Astrocyte (in vitro differentiated cells and primary cell): ENCODE data around the gene PELI2. TPM values are rescaled to one million over a fixed set of nuclear protein-coding genes. Genes with fewer than 3 reads are reported as not detected.

Experiments
- DNase-seq: peaks from one replicate; pipeline ENCODE4 v3.0.0-alpha.2; 2010; ENCODE audit warnings: low read depth
- FAIRE-seq: peaks from 2 replicates; lab custom pipeline; 2011; peaks lifted over from hg19 to GRCh38; lab: Jason Lieb, UNC
- H2AFZ ChIP-seq: 2 replicates; pipeline ENCODE4 v1.6.0; 2012; ENCODE audit warnings: low read depth, low read length, inconsistent platforms
- H3K27ac ChIP-seq: 2 replicates; pipeline ENCODE4 v1.5.1; 2011; ENCODE audit warnings: low read depth, low read length, inconsistent platforms
- H3K27me3 ChIP-seq: 2 replicates; pipeline ENCODE4 v1.6.0; 2011; ENCODE audit warnings: low read length, inconsistent platforms; ENCODE audit not compliant: insufficient read depth
- H3K36me3 ChIP-seq: 2 replicates; pipeline ENCODE4 v1.5.1; 2011; ENCODE audit warnings: low read length, inconsistent platforms; ENCODE audit not compliant: insufficient read depth
- H3K4me1 ChIP-seq: 2 replicates; pipeline ENCODE4 v1.5.1; 2011; ENCODE audit warnings: low read length, inconsistent platforms; ENCODE audit not compliant: insufficient read depth
- H3K4me2 ChIP-seq: 2 replicates; pipeline ENCODE4 v1.6.0; 2012; ENCODE audit warnings: low read length, inconsistent platforms
- H3K4me3 ChIP-seq: 2 replicates; pipeline ENCODE4 v1.5.1; 2011; ENCODE audit warnings: low read depth, mild to moderate bottlenecking, low read length, inconsistent platforms; ENCODE audit not compliant: insufficient read depth
- H3K79me2 ChIP-seq: 2 replicates; pipeline ENCODE4 v1.6.0; 2012; ENCODE audit warnings: mild to moderate bottlenecking, low read length, inconsistent platforms; ENCODE audit not compliant: insufficient read depth
- H3K9ac ChIP-seq: 2 replicates; pipeline ENCODE4 v1.6.0; 2012; ENCODE audit warnings: mild to moderate bottlenecking, low read length, inconsistent platforms
- H3K9me3 ChIP-seq: 2 replicates; pipeline ENCODE4 v1.5.1; 2012; ENCODE audit warnings: low read depth, mild to moderate bottlenecking, low read length, inconsistent platforms; ENCODE audit not compliant: insufficient read depth
- H4K20me1 ChIP-seq: 2 replicates; pipeline ENCODE4 v1.6.0; 2012; ENCODE audit warnings: low read length, inconsistent platforms; ENCODE audit not compliant: insufficient read depth
- H3K27ac Mint-ChIP-seq: one replicate; pipeline ENCODE4 v1.8.0; 2021; ENCODE audit warnings: mild to moderate bottlenecking, mixed read lengths; ENCODE audit not compliant: unreplicated experiment
- H3K27me3 Mint-ChIP-seq: one replicate; pipeline ENCODE4 v1.8.0; 2021; ENCODE audit warnings: low read depth, mixed read lengths; ENCODE audit not compliant: unreplicated experiment
- H3K36me3 Mint-ChIP-seq: one replicate; pipeline ENCODE4 v1.8.0; 2021; ENCODE audit warnings: low read depth, mixed read lengths; ENCODE audit not compliant: unreplicated experiment
- H3K4me1 Mint-ChIP-seq: one replicate; pipeline ENCODE4 v1.8.0; 2021; ENCODE audit warnings: low read depth, mixed read lengths; ENCODE audit not compliant: unreplicated experiment
- H3K4me3 Mint-ChIP-seq: one replicate; pipeline ENCODE4 v1.8.0; 2021; ENCODE audit warnings: mild to moderate bottlenecking, moderate library complexity, mixed read lengths; ENCODE audit not compliant: unreplicated experiment
- H3K9me3 Mint-ChIP-seq: one replicate; pipeline ENCODE4 v1.8.0; 2021; ENCODE audit warnings: mild to moderate bottlenecking, mixed read lengths; ENCODE audit not compliant: unreplicated experiment
- CTCF ChIP-seq: IDR thresholded peaks from 2 replicates; pipeline ENCODE4 v1.5.1; 2011; ENCODE audit warnings: low read depth, mild to moderate bottlenecking, inconsistent platforms, low read length, moderate library complexity; ENCODE audit not compliant: insufficient read depth
- EZH2 ChIP-seq: IDR thresholded peaks from 2 replicates; pipeline ENCODE4 v1.6.1; 2012; ENCODE audit warnings: mild to moderate bottlenecking, low read length, inconsistent platforms; ENCODE audit not compliant: insufficient read depth
- total RNA-seq: library from RNA; stranded (reverse); gene quantifications from 2 replicates; pipeline ENCODE4 v1.2.1, GENCODE V29; 2021

Gene PELI2
- total RNA-seq, 1 donor from 2014 or later = 5.3 TPM

- Histone ChIP-seq H3K27ac (peak overlapping the region; percentile 8), H3K9ac (peak overlapping the region; percentile 2)
These were observed 77.0 kb downstream of the PELI2 start for GRCh38 chr14:56195223-56195622.

GRCh38 chr14:56195704-56196103 lies 77.5 kb downstream of the PELI2 start:
- Mint-ChIP-seq H3K9me3 (no peaks in the 10 kb centered on the region), H3K27me3 (no peaks in the 10 kb centered on the region), H3K27ac (peak overlapping the region; percentile 82), H3K36me3 (no peaks in the 10 kb centered on the region), H3K4me3 (no peak overlapping the region), H3K4me1 (peaks cover 18% of the 10 kb centered on the region)
- Histone ChIP-seq H4K20me1 (no peaks in the 10 kb centered on the region), H3K27ac (peak overlapping the region; percentile 11), H3K4me3 (no peak overlapping the region), H3K27me3 (no peaks in the 10 kb centered on the region), H3K9me3 (no peaks in the 10 kb centered on the region), H3K4me1 (peaks cover 34% of the 10 kb centered on the region), H3K36me3 (no peaks in the 10 kb centered on the region), H2AFZ (no peak overlapping the region), H3K4me2 (peak overlapping the region; percentile 9), H3K9ac (peak overlapping the region; percentile 2), H3K79me2 (peaks cover 3% of the 10 kb centered on the region)
- FAIRE-seq (no peak), DNase-seq (peak; percentile 77)
- TF ChIP-seq EZH2 (no peak), CTCF (no peak)

More at GRCh38 chr14:56195223-56195622, 77.0 kb downstream of the PELI2 start:
- no peaks in the 10 kb centered on the region for H3K27me3 ChIP-seq
- no peaks in the 10 kb centered on the region for H3K36me3 ChIP-seq
- Mint-ChIP-seq H3K36me3 (no peaks in the 10 kb centered on the region), H3K27me3 (no peaks in the 10 kb centered on the region), H3K27ac (no peak overlapping the region), H3K4me3 (no peak overlapping the region), H3K9me3 (no peaks in the 10 kb centered on the region), H3K4me1 (peaks cover 18% of the 10 kb centered on the region)
- no peak overlapping the region for H3K4me3 ChIP-seq
- no peaks in the 10 kb centered on the region for H3K9me3 ChIP-seq
- DNase-seq (no peak), FAIRE-seq (no peak)
- H3K4me2 ChIP-seq = peak overlapping the region; percentile 9
- TF ChIP-seq CTCF = no peak
- TF ChIP-seq EZH2 = no peak
- no peak overlapping the region for H2AFZ ChIP-seq
- H4K20me1 ChIP-seq = no peaks in the 10 kb centered on the region
- peaks cover 3% of the 10 kb centered on the region for H3K79me2 ChIP-seq
- peaks cover 33% of the 10 kb centered on the region for H3K4me1 ChIP-seq

- Mint-ChIP-seq H3K27me3 (no peaks in the 10 kb centered on the region), H3K4me1 (peaks cover 18% of the 10 kb centered on the region), H3K9me3 (no peaks in the 10 kb centered on the region), H3K27ac (peak overlapping the region; percentile 82), H3K36me3 (no peaks in the 10 kb centered on the region), H3K4me3 (no peak overlapping the region)
- no peaks in the 10 kb centered on the region for H3K9me3 ChIP-seq
- H3K36me3 ChIP-seq = no peaks in the 10 kb centered on the region
- peak; percentile 44 for DNase-seq
- TF ChIP-seq EZH2 (no peak), CTCF (no peak)
- FAIRE-seq = no peak
- H2AFZ ChIP-seq = no peak overlapping the region
- H4K20me1 ChIP-seq = no peaks in the 10 kb centered on the region
- no peak overlapping the region for H3K4me3 ChIP-seq
- no peaks in the 10 kb centered on the region for H3K27me3 ChIP-seq
- peak overlapping the region; percentile 11 for H3K27ac ChIP-seq
- H3K4me1 ChIP-seq = peaks cover 34% of the 10 kb centered on the region
- H3K79me2 ChIP-seq = peaks cover 3% of the 10 kb centered on the region
- peak overlapping the region; percentile 9 for H3K4me2 ChIP-seq
- peak overlapping the region; percentile 2 for H3K9ac ChIP-seq
These were observed 78.1 kb downstream of the PELI2 start for GRCh38 chr14:56196274-56196673.
